Cardiac fibroblast (primary cell): ENCODE measurements around the gene ADARB1.

Source experiments
- DNase-seq, 2 donors: peaks; one replicate each; pipeline versions ENCODE4 v3.0.0 to v3.0.0-alpha.2; 2010; ENCODE audit warnings: low read depth in 2 of 2
- H3K4me3 ChIP-seq, 2 donors: replicated peaks in 1 of 2; 1 replicate in 1 of 2; 2 replicates in 1 of 2; pipeline ENCODE4 v1.5.1; 2011; ENCODE audit warnings: low read depth in 2 of 2, low read length in 2 of 2, mild to moderate bottlenecking in 2 of 2, moderate library complexity in 1 of 2
- CTCF ChIP-seq: IDR thresholded peaks from one replicate; pipeline ENCODE4 v1.5.1; 2011; ENCODE audit warnings: low read depth, mild to moderate bottlenecking, low read length, inconsistent platforms

ADARB1 gene

GRCh38 chr21:45112371-45112770 is 38.0 kb downstream of the ADARB1 start:
- no peak overlapping the region for H3K4me3 ChIP-seq
- no peak for TF ChIP-seq CTCF
- DNase-seq, result peak in 1 of 2 donors; percentile 22

- no peak for TF ChIP-seq CTCF
- H3K4me3 ChIP-seq, result no peak overlapping the region
Measured at GRCh38 chr21:45113543-45113942, 39.2 kb downstream of the ADARB1 start.

GRCh38 chr21:45114072-45114471 is 39.7 kb downstream of the ADARB1 start:
- DNase-seq, result no peak
- no peak overlapping the region for H3K4me3 ChIP-seq
- TF ChIP-seq CTCF, result no peak

More at GRCh38 chr21:45113543-45113942, 39.2 kb downstream of the ADARB1 start:
- no peak for DNase-seq

- no peak for TF ChIP-seq CTCF
- no peak overlapping the region for H3K4me3 ChIP-seq
- no peak for DNase-seq
Measured at GRCh38 chr21:45114475-45114874, 40.1 kb downstream of the ADARB1 start.

- no peak for DNase-seq
- no peak for TF ChIP-seq CTCF
- H3K4me3 ChIP-seq, result no peak overlapping the region
Measured at GRCh38 chr21:45115141-45115540, 40.8 kb downstream of the ADARB1 start.

GRCh38 chr21:45116066-45116465 is 41.7 kb downstream of the ADARB1 start:
- TF ChIP-seq CTCF, result no peak
- DNase-seq, result no peak
- H3K4me3 ChIP-seq, result no peak overlapping the region

GRCh38 chr21:45117314-45117713 is 42.9 kb downstream of the ADARB1 start:
- no peak for TF ChIP-seq CTCF
- no peak for DNase-seq
- no peak overlapping the region for H3K4me3 ChIP-seq
